GM19452 (cell line): ENCODE data around the gene SLC6A18.

Experiments
- ATAC-seq: cut with Tn5 transposase; IDR thresholded peaks from one replicate; pipeline ENCODE4 v1.9.1; 2021; ENCODE audit not compliant: unreplicated experiment

Gene SLC6A18

DNA sequence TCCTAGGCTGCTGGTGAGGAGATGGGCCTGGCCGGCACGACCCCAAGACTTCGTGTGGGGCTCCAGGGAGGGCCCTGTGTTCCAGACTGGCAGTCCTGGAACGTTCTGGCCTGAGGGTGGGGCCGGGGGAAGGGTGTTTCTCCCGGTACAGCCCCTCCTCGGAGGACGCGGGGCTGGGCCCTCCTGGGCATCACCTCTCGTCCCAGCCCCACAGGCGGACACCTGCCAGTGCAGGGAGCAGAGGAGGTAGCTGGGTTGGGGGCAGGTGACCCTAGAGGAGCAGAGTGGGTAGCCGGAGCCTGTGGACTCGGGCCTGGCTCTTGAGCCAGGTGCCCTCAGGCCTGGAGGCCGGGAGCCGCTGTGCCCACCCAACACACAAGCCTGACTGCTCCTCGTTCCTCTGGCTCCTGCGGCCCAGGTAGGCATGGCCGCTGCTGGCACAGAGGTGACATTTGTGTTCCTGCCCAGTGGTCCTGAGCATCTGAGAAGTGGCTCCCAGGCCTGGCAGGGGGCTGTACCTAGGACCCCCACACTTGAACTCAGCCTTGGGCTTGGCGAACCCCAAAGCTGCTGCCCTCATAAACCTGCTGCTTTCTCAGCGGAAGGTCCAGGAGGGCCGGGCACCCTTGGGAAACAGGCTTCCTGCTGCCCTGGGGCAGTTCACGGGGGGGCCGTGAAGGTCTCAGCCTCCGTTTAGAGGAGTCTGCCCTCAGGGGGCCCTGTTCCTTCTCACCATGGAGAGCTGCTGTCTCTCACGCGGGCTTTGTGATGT is 23.0 kb upstream of the SLC6A18 start:
- ATAC-seq: no peak

GRCh38 chr5:1202798-1203185 is 22.4 kb upstream of the SLC6A18 start:
- ATAC-seq: no peak

- no peak for ATAC-seq
Measured at GRCh38 chr5:1203311-1203967, 21.7 kb upstream of the SLC6A18 start.

DNA sequence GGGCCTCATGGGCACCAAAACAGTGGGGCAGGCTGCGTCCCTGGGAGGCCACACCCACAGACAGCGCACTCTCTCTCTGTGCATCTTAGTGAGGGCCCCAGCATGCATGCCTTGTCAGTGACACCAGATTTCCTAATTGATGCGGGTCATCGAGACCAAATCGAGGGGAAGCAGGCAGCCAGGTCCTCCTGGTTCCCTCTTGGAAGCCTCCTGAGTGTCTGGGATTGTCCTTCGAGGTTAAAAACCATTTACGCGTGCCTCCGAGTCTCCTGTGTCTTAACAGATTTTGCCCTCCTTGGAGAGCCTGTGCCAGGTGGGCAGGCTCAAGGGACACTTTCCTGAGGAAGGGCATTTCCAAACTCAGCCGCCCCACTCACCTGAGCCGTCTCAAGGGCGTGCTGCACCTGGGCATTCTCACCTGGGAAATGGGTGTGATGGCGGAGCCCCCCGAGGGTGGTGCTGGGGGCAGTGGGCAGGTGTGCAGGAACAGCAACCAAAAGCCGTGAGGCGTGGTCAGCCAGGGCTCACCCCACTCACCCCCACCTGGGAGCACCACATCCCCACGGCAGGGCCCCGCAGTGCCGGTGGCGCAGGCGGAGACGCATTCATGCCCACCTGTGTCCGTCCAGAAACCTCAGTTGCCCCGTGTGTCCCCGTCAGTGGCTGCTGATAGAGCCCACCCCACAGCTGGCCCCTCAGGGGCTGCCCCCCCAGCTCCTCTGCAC is 21.1 kb upstream of the SLC6A18 start:
- no peak for ATAC-seq

GRCh38 chr5:1204693-1205242 is 20.4 kb upstream of the SLC6A18 start:
- ATAC-seq: no peak

- no peak for ATAC-seq
Measured at GRCh38 chr5:1205255-1206180, 19.7 kb upstream of the SLC6A18 start.

DNA sequence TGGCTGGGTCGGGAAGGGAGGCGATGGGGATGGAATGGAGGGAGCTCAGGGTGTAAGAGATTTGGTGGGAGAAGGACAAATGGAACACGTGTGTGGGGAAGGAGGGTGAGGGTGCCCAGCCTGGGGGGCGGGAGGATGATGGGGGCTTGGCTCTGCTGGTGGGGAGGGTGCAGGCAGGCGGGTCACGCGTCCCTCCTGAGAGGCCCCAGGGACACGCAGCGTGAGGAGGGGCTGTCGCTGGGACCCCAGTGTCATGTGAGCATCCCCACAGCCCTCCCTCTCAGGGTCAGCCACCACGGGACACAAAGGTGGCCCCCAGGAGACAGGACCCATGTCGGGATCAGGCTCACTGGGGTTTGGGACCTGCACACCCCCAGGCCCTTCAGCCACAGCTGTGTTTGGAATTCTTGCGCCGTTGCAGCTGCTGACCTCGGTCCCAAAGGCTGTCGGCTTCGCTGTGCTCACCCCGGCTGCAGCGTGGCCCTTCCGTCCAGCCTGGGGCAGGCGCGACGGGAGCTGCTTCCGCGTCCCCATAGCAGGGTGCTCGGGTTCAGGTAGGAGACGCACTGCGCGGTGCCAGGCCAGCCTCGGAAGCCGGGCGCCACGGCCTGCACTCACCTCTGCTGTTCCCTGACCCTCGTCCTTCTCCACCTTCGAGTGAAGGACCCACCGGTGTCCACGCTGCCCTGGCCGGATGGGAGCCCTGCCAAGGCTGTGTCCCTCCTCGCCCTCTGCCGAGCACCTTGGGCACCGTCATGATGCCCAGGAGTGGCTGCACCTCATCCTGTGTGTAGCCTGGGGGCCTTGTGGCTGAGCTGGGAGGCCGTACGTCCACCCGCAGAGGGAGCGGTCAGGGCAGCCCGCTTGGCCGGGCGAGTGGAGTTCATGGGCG is 18.4 kb upstream of the SLC6A18 start:
- no peak for ATAC-seq

DNA sequence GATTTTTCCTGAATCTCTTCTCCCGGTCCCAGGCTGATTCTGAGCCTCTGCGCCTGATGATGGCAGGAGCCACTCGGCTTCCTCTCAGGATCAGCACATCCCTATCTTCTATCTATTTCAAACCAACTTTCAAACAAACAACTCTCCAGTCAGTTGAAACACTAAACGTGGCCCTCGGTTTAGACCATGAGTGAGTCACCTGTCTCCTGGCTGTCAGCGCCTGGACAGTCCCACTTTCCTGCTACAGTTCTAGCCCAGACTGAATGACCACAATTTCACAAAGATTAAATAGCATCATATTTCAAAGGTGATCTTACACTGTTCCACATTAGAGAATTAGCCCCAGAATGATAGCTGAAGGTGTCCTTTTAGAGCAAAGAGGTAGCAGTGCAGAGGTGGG is 17.6 kb upstream of the SLC6A18 start:
- no peak for ATAC-seq

- no peak for ATAC-seq
Measured at GRCh38 chr5:1208221-1208742, 16.9 kb upstream of the SLC6A18 start.

- ATAC-seq: no peak
Measured at GRCh38 chr5:1208743-1209488, 16.3 kb upstream of the SLC6A18 start.

GRCh38 chr5:1209489-1209852 is 15.7 kb upstream of the SLC6A18 start:
- no peak for ATAC-seq

DNA sequence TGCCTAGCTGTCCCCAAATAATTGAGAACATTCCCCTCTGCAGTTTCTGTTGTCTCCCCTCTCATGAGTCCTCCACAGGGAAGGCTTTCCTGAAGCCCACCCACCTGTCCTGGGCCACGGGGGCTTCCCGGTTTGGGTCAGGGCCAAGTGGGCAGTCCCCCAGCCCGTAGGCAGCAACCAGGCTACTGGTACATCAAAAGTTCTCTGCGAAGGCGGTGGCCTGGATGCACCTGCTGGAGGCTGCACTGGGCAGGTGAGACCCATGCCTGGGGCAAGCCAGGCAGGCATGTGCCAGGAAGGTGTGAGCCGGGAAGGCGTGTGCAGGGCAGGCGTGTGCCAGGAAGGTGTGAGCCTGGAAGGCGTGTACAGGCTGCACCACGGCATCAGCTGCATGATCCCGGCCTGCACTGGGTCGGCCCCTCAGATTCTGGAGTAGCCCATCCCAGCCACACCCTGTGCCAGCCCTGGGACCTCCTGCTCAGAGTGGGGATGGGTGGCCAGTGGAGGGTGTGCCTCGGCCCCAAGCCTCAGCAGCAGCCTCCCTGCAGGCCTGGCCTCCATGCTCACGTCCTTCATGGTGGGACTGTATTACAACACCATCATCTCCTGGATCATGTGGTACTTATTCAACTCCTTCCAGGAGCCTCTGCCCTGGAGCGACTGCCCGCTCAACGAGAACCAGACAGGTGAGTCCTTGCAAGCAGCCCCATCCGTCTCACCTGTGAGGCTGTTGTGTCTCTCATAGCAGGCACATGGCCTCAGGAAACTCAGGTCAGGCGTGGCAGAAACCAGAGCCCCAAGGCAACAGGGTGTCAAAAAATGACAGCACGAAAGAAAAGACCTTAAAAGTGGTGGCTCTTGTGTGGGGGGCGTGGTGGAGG is 15.0 kb upstream of the SLC6A18 start:
- ATAC-seq: no peak

DNA sequence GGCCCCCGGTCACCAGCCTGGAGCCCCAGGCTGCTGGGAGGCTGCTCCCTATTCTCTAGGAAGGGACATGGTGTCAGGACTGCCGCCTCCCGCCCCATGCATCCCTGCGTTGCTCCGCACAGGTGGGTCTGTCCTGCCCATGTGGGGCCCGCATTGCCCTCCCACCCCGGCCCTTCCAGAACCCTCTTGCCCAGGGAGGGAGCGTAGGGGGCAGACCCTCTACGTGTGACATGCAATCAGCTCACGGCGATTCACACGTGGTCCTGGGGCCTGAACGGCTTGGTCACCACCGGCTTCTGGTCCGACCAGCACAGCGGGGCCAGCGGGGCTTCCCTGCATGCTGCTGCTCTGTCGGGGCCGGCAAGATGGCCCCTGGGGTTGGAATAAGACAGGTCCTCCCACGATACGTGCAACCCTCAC is 14.3 kb upstream of the SLC6A18 start:
- ATAC-seq: no peak

- no peak for ATAC-seq
Measured at GRCh38 chr5:1211701-1212100, 13.5 kb upstream of the SLC6A18 start.

- no peak for ATAC-seq
Measured at GRCh38 chr5:1212271-1212670, 12.9 kb upstream of the SLC6A18 start.

DNA sequence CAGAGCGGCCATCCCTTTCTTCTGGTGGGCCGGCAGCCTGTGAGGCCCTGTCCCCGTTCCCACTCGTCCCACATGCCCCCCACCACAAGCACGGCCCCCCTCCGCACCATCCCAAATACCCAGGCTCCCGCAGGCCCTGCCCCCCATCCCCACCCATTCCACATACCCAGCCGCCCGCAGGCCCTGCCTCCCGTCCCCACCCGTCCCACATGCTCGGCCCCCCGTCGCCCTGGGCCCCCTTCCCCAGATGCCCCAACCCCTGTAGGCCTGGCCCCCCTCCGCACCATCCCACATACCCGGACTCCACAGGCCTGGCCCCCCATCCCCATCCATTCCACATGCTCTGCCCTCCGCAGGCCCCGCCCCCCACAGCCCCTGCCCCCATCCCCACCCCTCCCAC is 12.3 kb upstream of the SLC6A18 start:
- no peak for ATAC-seq

DNA sequence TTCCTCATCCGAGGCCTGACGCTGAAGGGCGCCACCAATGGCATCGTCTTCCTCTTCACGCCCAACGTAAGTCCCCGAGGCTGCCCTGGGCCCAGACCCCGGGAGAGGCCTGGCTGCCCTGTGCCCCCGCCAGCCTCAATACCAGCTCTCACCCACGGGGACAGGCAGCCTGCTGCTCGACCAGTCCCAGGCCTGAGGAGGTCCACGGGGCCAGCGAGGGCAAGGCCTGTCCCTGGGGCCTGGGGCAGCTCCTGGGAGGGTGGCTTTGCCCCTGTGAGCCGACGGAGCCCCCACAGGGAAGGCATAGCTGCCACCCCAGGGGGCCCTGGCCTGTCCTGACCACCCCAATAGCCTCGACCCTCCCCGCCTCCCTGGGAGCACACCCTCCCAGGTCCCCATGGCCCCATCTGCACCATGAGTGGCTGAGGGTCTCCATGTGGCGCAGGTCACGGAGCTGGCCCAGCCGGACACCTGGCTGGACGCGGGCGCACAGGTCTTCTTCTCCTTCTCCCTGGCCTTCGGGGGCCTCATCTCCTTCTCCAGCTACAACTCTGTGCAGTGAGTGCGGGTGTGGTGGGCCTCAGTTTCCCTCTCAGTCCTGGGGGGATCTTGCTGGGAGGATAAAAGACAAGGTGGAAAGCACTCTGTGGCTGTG is 11.5 kb upstream of the SLC6A18 start:
- ATAC-seq: no peak
